IMR-90 (cell line): ENCODE results near the gene ALDH1A2. TPM values are rescaled to one million over a fixed set of nuclear protein-coding genes. Genes with fewer than 3 reads are reported as not detected.

Source experiments
- ATAC-seq: fragments of 200-7000 bp; cut with Tn5 transposase; 2 replicates; pipeline ENCODE4 v1.9.1; 2020; ENCODE audit warnings: low read depth, mild to moderate bottlenecking, moderate library complexity
- BruUV-seq: library from RNA; stranded (reverse); fragments of 400-500 nt; replicated peaks from 2 replicates; lab custom pipeline; 2021; lab: Mats Ljungman, UMichigan
- CTCF ChIA-PET: fragments of 300-600 bp; formaldehyde crosslinking; extraction: SDS; loops from one replicate; lab custom pipeline; 2021; ENCODE audit warnings: antibody characterized with exemption; lab: Yijun Ruan, JAX
- POLR2A ChIA-PET: fragments of 300-600 bp; sonication (Branson Sonifier 250); formaldehyde crosslinking; loops from one replicate; lab custom pipeline; 2022; ENCODE audit warnings: antibody characterized with exemption; ENCODE audit not compliant: unreplicated experiment; lab: Charles Lee
- DNase-seq: peaks from one replicate; pipeline ENCODE4 v3.0.0; 2013
- H2AFZ ChIP-seq: replicated peaks from 2 replicates; pipeline ENCODE3; 2013; ENCODE audit warnings: low read length, mild to moderate bottlenecking; ENCODE audit not compliant: poor library complexity
- H2AK5ac ChIP-seq: 2 replicates; pipeline ENCODE4 v1.6.1; 2013; ENCODE audit warnings: low read depth, low read length, inconsistent platforms
- H2AK9ac ChIP-seq: replicated peaks from 2 replicates; pipeline ENCODE3; 2013; ENCODE audit warnings: mild to moderate bottlenecking, low read depth, low read length, moderate library complexity; ENCODE audit not compliant: poor library complexity
- H2BK120ac ChIP-seq: 2 replicates; pipeline ENCODE4 v1.6.1; 2013; ENCODE audit warnings: low read depth, low read length, inconsistent platforms
- H2BK15ac ChIP-seq: 3 replicates; pipeline ENCODE4 v1.6.1; 2013; ENCODE audit warnings: low read depth, low read length, inconsistent platforms
- H2BK20ac ChIP-seq: 2 replicates; pipeline ENCODE4 v1.6.1; 2013; ENCODE audit warnings: low read depth, mild to moderate bottlenecking, inconsistent platforms, low read length, moderate library complexity
- H2BK5ac ChIP-seq: 2 replicates; pipeline ENCODE4 v1.6.1; 2013; ENCODE audit warnings: mild to moderate bottlenecking, low read depth, low read length, inconsistent platforms; ENCODE audit not compliant: poor library complexity, severe bottlenecking
- H3K14ac ChIP-seq: replicated peaks from 2 replicates; pipeline ENCODE4 v1.6.1; 2013; ENCODE audit warnings: low read depth, low read length, inconsistent platforms
- H3K18ac ChIP-seq: 2 replicates; pipeline ENCODE4 v1.6.1; 2013; ENCODE audit warnings: low read depth, low read length, control low read depth
- H3K23ac ChIP-seq: 2 replicates; pipeline ENCODE4 v1.6.1; 2013; ENCODE audit warnings: low read depth, low read length, inconsistent platforms
- H3K27ac ChIP-seq: 2 replicates; pipeline ENCODE4 v1.5.1; 2013; ENCODE audit warnings: mild to moderate bottlenecking, control low read depth, low read length; ENCODE audit not compliant: insufficient read depth
- H3K27me3 ChIP-seq: 2 replicates; pipeline ENCODE4 v1.6.1; 2013; ENCODE audit warnings: low read length; ENCODE audit not compliant: control insufficient read depth, insufficient read depth
- H3K36me3 ChIP-seq: 2 replicates; pipeline ENCODE4 v1.6.1; 2013; ENCODE audit warnings: low read length, mixed read lengths; ENCODE audit not compliant: control insufficient read depth, insufficient read depth
- H3K4ac ChIP-seq: 2 replicates; pipeline ENCODE4 v1.6.1; 2013; ENCODE audit warnings: low read depth, low read length, inconsistent platforms
- H3K4me1 ChIP-seq: 2 replicates; pipeline ENCODE4 v1.6.1; 2013; ENCODE audit warnings: low read length, mixed read lengths; ENCODE audit not compliant: control insufficient read depth, insufficient read depth
- H3K4me2 ChIP-seq: 2 replicates; pipeline ENCODE4 v1.6.1; 2013; ENCODE audit warnings: low read depth, mild to moderate bottlenecking, control low read depth, low read length, moderate library complexity
- H3K4me3 ChIP-seq: 2 replicates; pipeline ENCODE4 v1.5.1; 2013; ENCODE audit warnings: low read depth, mild to moderate bottlenecking, control low read depth, low read length, moderate library complexity; ENCODE audit not compliant: insufficient read depth
- H3K56ac ChIP-seq: 2 replicates; pipeline ENCODE4 v1.6.1; 2013; ENCODE audit warnings: low read length, inconsistent platforms; ENCODE audit not compliant: insufficient read depth; ENCODE audit errors: extremely low read depth
- H3K79me1 ChIP-seq, 2 experiments: 2 replicates each; pipeline ENCODE4 v1.6.1; 2013; ENCODE audit warnings: low read length in 2 of 2, inconsistent platforms in 1 of 2, low read depth in 1 of 2
- H3K9ac ChIP-seq: 2 replicates; pipeline ENCODE4 v1.6.1; 2013; ENCODE audit warnings: low read depth, low read length, control low read depth
- H3K9me1 ChIP-seq: 2 replicates; pipeline ENCODE4 v1.6.1; 2013; ENCODE audit warnings: low read length, inconsistent platforms; ENCODE audit not compliant: insufficient read depth
- H3K9me3 ChIP-seq: 2 replicates; pipeline ENCODE4 v1.6.1; 2013; ENCODE audit warnings: low read length; ENCODE audit not compliant: control insufficient read depth, insufficient read depth
- H4K20me1 ChIP-seq: 2 replicates; pipeline ENCODE4 v1.6.1; 2013; ENCODE audit warnings: low read length, inconsistent platforms; ENCODE audit not compliant: insufficient read depth
- H4K5ac ChIP-seq: 2 replicates; pipeline ENCODE4 v1.6.1; 2013; ENCODE audit warnings: mild to moderate bottlenecking, low read depth, low read length, control low read depth
- H4K8ac ChIP-seq, 2 experiments: 2 replicates each; pipeline ENCODE4 v1.6.1; 2013; ENCODE audit warnings: low read depth in 2 of 2, low read length in 2 of 2, control low read depth in 1 of 2, inconsistent platforms in 1 of 2
- H4K91ac ChIP-seq: 2 replicates; pipeline ENCODE4 v1.6.1; 2013; ENCODE audit warnings: low read depth, low read length, inconsistent platforms; ENCODE audit not compliant: insufficient read depth
- CEBPB ChIP-seq: IDR thresholded peaks from 2 replicates; pipeline ENCODE4 v1.6.1; 2012; ENCODE audit warnings: low read depth, low read length, improper control_type of control experiment
- CTCF ChIP-seq: conservative IDR thresholded peaks from 2 replicates; pipeline ENCODE4 v1.5.1; 2012; ENCODE audit warnings: mild to moderate bottlenecking, low read depth, low read length, improper control_type of control experiment
- FOS ChIP-seq: fragments of 150-350 bp; IDR thresholded peaks from 2 replicates; pipeline ENCODE4 v1.6.1; 2016; ENCODE audit warnings: low read depth, low read length
- MAFK ChIP-seq: IDR thresholded peaks from 2 replicates; pipeline ENCODE4 v1.6.1; 2012; ENCODE audit warnings: low read depth, low read length, improper control_type of control experiment
- MXI1 ChIP-seq: IDR thresholded peaks from 2 replicates; pipeline ENCODE4 v1.6.1; 2012; ENCODE audit warnings: low read depth, mild to moderate bottlenecking, low read length, moderate library complexity, borderline replicate concordance
- NFE2L2 ChIP-seq: fragments of 150-350 bp; IDR thresholded peaks from 2 replicates; pipeline ENCODE4 v1.6.1; 2016; ENCODE audit warnings: low read depth, mild to moderate bottlenecking, low read length
- RAD21 ChIP-seq: IDR thresholded peaks from 2 replicates; pipeline ENCODE4 v1.6.1; 2012; ENCODE audit warnings: low read length, improper control_type of control experiment
- SMC3 ChIP-seq: fragments of 150-350 bp; IDR thresholded peaks from 2 replicates; pipeline ENCODE4 v1.6.1; 2016; ENCODE audit warnings: low read depth, mild to moderate bottlenecking, antibody characterized with exemption, low read length, moderate library complexity
- WGBS, 2 experiments: methylation state at CpG; one replicate each; pipeline versions ENCODE4 v1.1.5 to v1.1.7; 2013; ENCODE audit warnings: missing lambda C conversion rate in 2 of 2; ENCODE audit not compliant: insufficient read length in 1 of 2; ENCODE audit errors: extremely low coverage in 2 of 2; 5-methylcytosine and 5-hydroxymethylcytosine counted together
- dilution Hi-C: fragments of 300-500 bp; cut with HindIII; formaldehyde crosslinking; loops from one replicate; pipeline ENCODE4 v1.14.3; 2018; ENCODE audit warnings: low sequenced_read_pairs; ENCODE audit not compliant: unreplicated experiment
- in situ Hi-C: fragments of 300-500 bp; cut with MboI; formaldehyde crosslinking; loops from 3 replicates; pipeline ENCODE4 v1.14.3; 2019; ENCODE audit warnings: low sequenced_read_pairs, inconsistent platforms, mixed read lengths
- intact Hi-C: fragments of 100-400 bp; cut with micrococcal nuclease; formaldehyde crosslinking; loops from 2 replicates; pipeline ENCODE4 v1.10.0; 2022
- polyA plus RNA-seq, 3 experiments: library from polyadenylated mRNA; depleted of rRNA; stranded (reverse); fragments of >200 nt; gene quantifications; 2 replicates each; pipeline ENCODE4 v1.2.3, GENCODE V29; 2012; ENCODE audit warnings: low replicate concordance in 1 of 3
- total RNA-seq: library from RNA; depleted of rRNA; stranded (reverse); fragments of >200 nt; gene quantifications from 2 replicates; pipeline ENCODE4 v1.2.3, GENCODE V29; 2012
- TF ChIP-seq, protein P1 (sequence below): fragments of 150-350 bp; IDR thresholded peaks from 2 replicates; pipeline ENCODE4 v1.6.1; 2017; ENCODE audit warnings: mild to moderate bottlenecking, antibody characterized with exemption, low read length, low read depth

ALDH1A2 gene
- total and polyA plus RNA-seq, 2 of the 4 experiments (the other 2 are of a cell fraction), result not detected

DNA sequence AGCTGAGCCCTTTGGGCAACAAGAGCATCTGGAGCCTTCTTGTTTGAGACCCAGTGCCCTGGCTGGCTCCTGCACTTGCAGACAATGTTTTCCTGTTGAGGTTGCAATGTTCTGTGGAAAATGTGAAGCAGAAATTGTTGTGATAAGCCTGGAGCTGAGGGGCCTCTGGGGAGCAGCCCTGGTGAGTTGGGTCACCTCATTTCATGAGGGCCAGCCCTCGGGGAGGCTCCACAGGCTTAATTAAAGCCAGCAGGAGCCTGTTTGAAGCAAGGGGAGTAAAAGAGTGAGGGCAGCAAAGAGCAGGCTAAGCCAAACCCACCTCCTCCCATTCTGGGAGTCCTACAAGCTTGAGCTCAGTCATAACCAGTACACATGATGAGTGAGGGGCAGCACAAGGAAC, 154.3 kb downstream of the ALDH1A2 start:
- dilution Hi-C loops (no loop called here), intact Hi-C loops (no loop called here), in situ Hi-C loops (no loop called here)
- Histone ChIP-seq H2BK20ac (no peak overlapping the region), H3K14ac (no peak overlapping the region), H4K5ac (no peak overlapping the region), H3K9me1 (no peaks in the 10 kb centered on the region), H3K27ac (no peak overlapping the region), H3K18ac (no peak overlapping the region), H2BK5ac (no peak overlapping the region), H3K56ac (no peak overlapping the region), H3K9ac (no peak overlapping the region), H3K23ac (no peak overlapping the region), H3K4me1 (no peaks in the 10 kb centered on the region), H3K4ac (no peak overlapping the region), H3K79me1 (no peaks in the 10 kb centered on the region), H2BK120ac (no peak overlapping the region), H4K20me1 (no peaks in the 10 kb centered on the region), H4K91ac (no peak overlapping the region), H3K36me3 (no peaks in the 10 kb centered on the region), H4K8ac (no peak overlapping the region), H2AK9ac (no peak overlapping the region), H3K4me2 (no peak overlapping the region), H3K4me3 (no peak overlapping the region), H3K9me3 (no peaks in the 10 kb centered on the region), H2AFZ (no peak overlapping the region), H2BK15ac (no peak overlapping the region), H2AK5ac (no peak overlapping the region), H3K27me3 (no peaks in the 10 kb centered on the region; the same call in none of the 2 replicates)
- ATAC-seq (no peak), DNase-seq (no peak)
- WGBS, 2 experiments, result no CpG with 5 or more reads among the region's 1 CpG
- POLR2A ChIA-PET, result no interaction called here
- no TSS peak for BruUV-seq
- CTCF ChIA-PET, result no interaction called here
- TF ChIP-seq CEBPB (no peak), MXI1 (no peak), NFE2L2 (no peak), SMC3 (no peak), CTCF (no peak), FOS (no peak), MAFK (no peak), RAD21 (no peak)
- TF ChIP-seq, protein P1, sequence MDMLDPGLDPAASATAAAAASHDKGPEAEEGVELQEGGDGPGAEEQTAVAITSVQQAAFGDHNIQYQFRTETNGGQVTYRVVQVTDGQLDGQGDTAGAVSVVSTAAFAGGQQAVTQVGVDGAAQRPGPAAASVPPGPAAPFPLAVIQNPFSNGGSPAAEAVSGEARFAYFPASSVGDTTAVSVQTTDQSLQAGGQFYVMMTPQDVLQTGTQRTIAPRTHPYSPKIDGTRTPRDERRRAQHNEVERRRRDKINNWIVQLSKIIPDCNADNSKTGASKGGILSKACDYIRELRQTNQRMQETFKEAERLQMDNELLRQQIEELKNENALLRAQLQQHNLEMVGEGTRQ, result no peak
